ENCODE results near the gene RALGAPB. TPM values are rescaled to one million over a fixed set of nuclear protein-coding genes. Genes with fewer than 3 reads are reported as not detected.

Gene RALGAPB
- polyA plus RNA-seq, 1 experiment: 30.1 TPM

- POLR2A ChIA-PET: no interaction called here
- TF ChIP-seq CTCF (IDR thresholded peaks at IDR 0.05; ENCODE audit: low read depth, low read length): no peak
- Histone ChIP-seq H3K27me3 (ENCODE audit: control insufficient read depth, insufficient read depth, low read length) (no peaks in the 10 kb centered on the region), H3K27ac (ENCODE audit: low read depth, low read length) (no peak overlapping the region), H3K4me3 (ENCODE audit: low read depth, low read length) (no peak overlapping the region), H3K9me3 (ENCODE audit: control insufficient read depth, insufficient read depth, low read length) (no peaks in the 10 kb centered on the region)
- DNase-seq (ENCODE audit: low read depth, low spot score): no peak
- CTCF ChIA-PET: interaction anchor here (0.5 kb wide), 1 partner anchor 10 kb away, joined by 3 read pairs; no protein-coding TSS in a partner anchor
Measured at GRCh38 chr20:38514185-38514584, 41.5 kb downstream of the RALGAPB start.

- POLR2A ChIA-PET: no interaction called here
- H3K27ac ChIP-seq (ENCODE audit: low read depth, low read length): no peak overlapping the region
Measured at GRCh38 chr20:38514947-38515346, 42.3 kb downstream of the RALGAPB start.

GRCh38 chr20:38515631-38516030 lies 43.0 kb downstream of the RALGAPB start:
- ChIA-PET CTCF (interaction anchor here (1.4 kb wide), 1 partner anchor 70 kb away, joined by 4 read pairs; no protein-coding TSS in a partner anchor), POLR2A (no interaction called here)
- Histone ChIP-seq H3K4me3 (ENCODE audit: low read depth, low read length) (no peak overlapping the region), H3K9me3 (ENCODE audit: control insufficient read depth, insufficient read depth, low read length) (no peaks in the 10 kb centered on the region), H3K27ac (ENCODE audit: low read depth, low read length) (no peak overlapping the region), H3K27me3 (ENCODE audit: control insufficient read depth, insufficient read depth, low read length) (no peaks in the 10 kb centered on the region)
- no peak for DNase-seq (ENCODE audit: low read depth, low spot score)
- no peak for TF ChIP-seq CTCF (IDR thresholded peaks at IDR 0.05; ENCODE audit: low read depth, low read length)

More at GRCh38 chr20:38514947-38515346, 42.3 kb downstream of the RALGAPB start:
- H3K9me3 ChIP-seq (ENCODE audit: control insufficient read depth, insufficient read depth, low read length): no peaks in the 10 kb centered on the region
- H3K4me3 ChIP-seq (ENCODE audit: low read depth, low read length): no peak overlapping the region
- no peaks in the 10 kb centered on the region for H3K27me3 ChIP-seq (ENCODE audit: control insufficient read depth, insufficient read depth, low read length)
- DNase-seq (ENCODE audit: low read depth, low spot score): no peak
- TF ChIP-seq CTCF (IDR thresholded peaks at IDR 0.05; ENCODE audit: low read depth, low read length): no peak
- CTCF ChIA-PET: interaction anchor here (0.5 kb wide), 1 partner anchor 11 kb away, joined by 3 read pairs; no protein-coding TSS in a partner anchor

GRCh38 chr20:38519426-38519825 lies 46.8 kb downstream of the RALGAPB start:
- H3K27me3 ChIP-seq (ENCODE audit: control insufficient read depth, insufficient read depth, low read length): no peaks in the 10 kb centered on the region
- CTCF ChIA-PET: interaction anchor here (1.0 kb wide), 1 partner anchor 47 kb away, joined by 3 read pairs; the partner anchor contains the start of gene RALGAPB
- TF ChIP-seq CTCF (IDR thresholded peaks at IDR 0.05; ENCODE audit: low read depth, low read length): no peak
- no peak overlapping the region for H3K4me3 ChIP-seq (ENCODE audit: low read depth, low read length)
- no peak for DNase-seq (ENCODE audit: low read depth, low spot score)
- no peaks in the 10 kb centered on the region for H3K9me3 ChIP-seq (ENCODE audit: control insufficient read depth, insufficient read depth, low read length)
- no peak overlapping the region for H3K27ac ChIP-seq (ENCODE audit: low read depth, low read length)
- POLR2A ChIA-PET: no interaction called here

GRCh38 chr20:38520261-38520660 lies 47.6 kb downstream of the RALGAPB start:
- no peak for DNase-seq (ENCODE audit: low read depth, low spot score)
- H3K9me3 ChIP-seq (ENCODE audit: control insufficient read depth, insufficient read depth, low read length): no peaks in the 10 kb centered on the region
- H3K4me3 ChIP-seq (ENCODE audit: low read depth, low read length): no peak overlapping the region
- H3K27ac ChIP-seq (ENCODE audit: low read depth, low read length): no peak overlapping the region
- TF ChIP-seq CTCF (IDR thresholded peaks at IDR 0.05; ENCODE audit: low read depth, low read length): no peak
- H3K27me3 ChIP-seq (ENCODE audit: control insufficient read depth, insufficient read depth, low read length): no peaks in the 10 kb centered on the region
- CTCF ChIA-PET: interaction anchor here (0.9 to 1.5 kb wide), 3 partner anchors 10 to 47 kb away, joined by 3 to 4 read pairs (median 3); partner anchors contain the start of gene RALGAPB
- POLR2A ChIA-PET: no interaction called here
